Measurements from ENCODE around the gene CEP112.

- TF ChIP-seq CTCF (IDR thresholded peaks at IDR 0.05): no peak
- TF ChIP-seq POLR2A (IDR thresholded peaks at IDR 0.05): no peak
- no peak for TF ChIP-seq EP300 (IDR thresholded peaks at IDR 0.05)
- no peak for TF ChIP-seq POLR2AphosphoS5 (IDR thresholded peaks at IDR 0.05)
These were observed 503.6 kb downstream of the CEP112 start for GRCh38 chr17:65688307-65688706.
